SK-MEL-5 (cell line): ENCODE measurements around the gene FARP1. TPM values are rescaled to one million over a fixed set of nuclear protein-coding genes. Genes with fewer than 3 reads are reported as not detected.
A peak's percentile ranks its signal among the peaks of the same experiment; 100 is the strongest.

Source experiments
- DNase-seq: peaks from one replicate; pipeline ENCODE4 v3.0.0-alpha.2; 2016; ENCODE audit warnings: low read depth, low spot score
- in situ Hi-C: cut with HindIII; loops from 2 replicates; pipeline ENCODE4 v1.10.0; 2016; ENCODE audit warnings: low sequenced_read_pairs, high pct_unique_total_duplicates, low pct_unique_long_range_greater_than_20kb
- total RNA-seq: library from RNA; depleted of rRNA; stranded (reverse); fragments of >200 nt; shearing (Covaris generic); gene quantifications from 2 replicates; pipeline ENCODE4 v1.2.3, GENCODE V29; 2014

The FARP1 gene
- total RNA-seq, 1 experiment from 2014 or later, result 39.8 TPM

DNA sequence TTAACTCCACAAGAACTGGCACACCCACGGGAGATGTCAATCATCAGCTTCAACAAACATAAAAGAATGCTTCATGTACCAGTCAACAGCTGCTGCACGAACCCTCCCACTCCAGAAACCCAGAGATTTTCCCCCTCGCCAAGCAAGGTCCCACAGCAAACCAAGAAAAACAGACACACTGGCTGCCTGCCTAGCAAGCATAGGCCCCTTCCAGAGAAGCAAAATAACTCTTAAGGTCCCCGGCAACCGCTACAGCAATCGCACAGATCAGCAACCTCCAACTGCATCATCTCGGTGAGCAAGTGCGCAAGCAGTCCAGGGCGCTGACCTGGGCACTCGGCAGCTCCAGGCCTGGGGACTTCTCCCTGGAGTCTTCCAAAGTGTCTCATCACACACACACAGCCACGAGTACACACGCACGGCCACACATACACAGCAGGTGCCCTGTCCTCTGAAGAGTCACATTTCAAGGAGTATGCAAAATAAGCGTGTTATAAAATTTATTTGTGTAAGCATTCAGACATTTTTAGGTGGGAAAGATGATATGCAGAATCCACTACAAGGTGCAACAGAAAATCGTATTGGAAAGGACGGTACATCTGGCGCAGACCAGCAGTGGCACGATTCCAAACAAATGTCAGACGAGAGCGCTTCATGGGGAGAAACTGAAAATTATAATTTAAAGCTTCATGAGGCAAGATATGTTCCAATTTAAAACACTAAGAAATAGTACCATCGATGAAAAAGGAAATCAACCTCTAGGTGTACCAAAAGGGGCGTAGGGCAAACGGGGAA is 309.0 kb downstream of the FARP1 start:
- in situ Hi-C loops, result no loop called here
- DNase-seq, result no peak

DNA sequence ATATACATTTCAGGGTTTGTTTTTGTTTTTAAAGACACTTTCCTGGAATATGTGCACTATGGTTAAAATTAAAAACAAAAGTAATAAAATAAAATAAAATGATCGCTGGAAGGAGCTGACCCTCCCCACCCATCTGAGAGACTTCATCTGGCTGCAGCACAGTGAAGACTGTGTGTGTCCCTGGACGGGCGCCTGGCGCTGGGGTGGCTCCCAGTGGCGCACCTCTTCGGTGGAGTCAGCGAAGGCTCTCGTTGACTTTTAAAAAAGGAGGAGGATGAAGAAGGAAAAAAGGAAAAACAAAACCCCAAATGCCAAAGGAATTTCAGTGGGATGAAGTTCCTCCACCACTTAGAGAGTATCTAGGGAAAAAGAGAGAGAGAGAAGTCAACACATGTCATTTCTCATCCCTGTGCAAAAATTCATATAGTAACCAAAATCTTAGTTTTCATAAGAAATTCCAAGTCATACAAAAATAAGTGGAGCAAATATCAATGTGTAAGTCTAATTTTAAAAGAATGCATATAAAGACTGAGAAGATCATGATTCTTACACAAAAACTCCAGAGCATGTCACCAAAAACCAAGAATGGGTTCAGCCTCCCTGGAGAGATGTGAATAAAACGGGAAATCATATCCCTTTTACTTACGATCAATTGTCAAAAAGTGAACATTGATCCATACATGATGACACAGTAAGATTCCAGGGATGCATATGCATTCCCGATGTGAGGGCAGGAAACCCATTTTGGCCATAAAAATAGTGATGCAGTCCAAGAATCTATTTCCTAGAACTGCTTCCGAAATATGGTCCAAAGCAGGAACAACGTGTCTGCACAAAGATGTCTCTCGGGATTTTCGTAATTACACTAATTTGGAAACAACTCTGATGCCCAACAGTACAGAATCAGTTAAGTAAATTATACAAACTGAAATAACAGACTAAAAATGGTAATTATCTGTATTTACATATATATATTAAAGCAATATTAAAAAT is 310.3 kb downstream of the FARP1 start:
- in situ Hi-C loops, result no loop called here
- no peak for DNase-seq

DNA sequence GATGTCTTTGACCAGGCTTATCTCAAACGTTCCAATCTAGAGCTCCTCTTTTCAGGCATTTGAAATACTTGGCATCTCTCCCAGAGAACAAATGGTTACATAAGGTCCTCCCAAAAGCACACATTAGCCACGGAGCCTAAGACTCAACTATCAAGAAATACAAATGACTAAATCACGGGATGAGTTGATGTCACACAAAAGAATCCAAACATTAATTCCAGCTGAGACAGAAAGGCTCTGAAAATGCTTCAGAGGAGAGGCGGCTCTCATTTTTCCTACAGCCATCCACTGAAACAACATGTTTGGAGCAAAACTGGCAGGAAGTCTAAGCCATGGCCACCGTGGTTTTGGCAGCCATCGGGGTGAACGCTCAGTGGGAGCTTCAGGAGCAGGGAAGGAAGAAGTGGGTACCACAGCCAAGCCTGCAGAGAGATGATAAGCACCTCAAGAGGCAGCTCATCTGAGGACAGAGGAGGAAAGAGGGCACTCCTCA is 311.5 kb downstream of the FARP1 start:
- DNase-seq, result peak; percentile 27
- in situ Hi-C loops, result no loop called here

- in situ Hi-C loops, result no loop called here
- DNase-seq, result no peak
These were observed 313.5 kb downstream of the FARP1 start for GRCh38 chr13:98456413-98456845.

GRCh38 chr13:98457053-98457452 is 314.2 kb downstream of the FARP1 start:
- in situ Hi-C loops, result no loop called here
- no peak for DNase-seq

DNA sequence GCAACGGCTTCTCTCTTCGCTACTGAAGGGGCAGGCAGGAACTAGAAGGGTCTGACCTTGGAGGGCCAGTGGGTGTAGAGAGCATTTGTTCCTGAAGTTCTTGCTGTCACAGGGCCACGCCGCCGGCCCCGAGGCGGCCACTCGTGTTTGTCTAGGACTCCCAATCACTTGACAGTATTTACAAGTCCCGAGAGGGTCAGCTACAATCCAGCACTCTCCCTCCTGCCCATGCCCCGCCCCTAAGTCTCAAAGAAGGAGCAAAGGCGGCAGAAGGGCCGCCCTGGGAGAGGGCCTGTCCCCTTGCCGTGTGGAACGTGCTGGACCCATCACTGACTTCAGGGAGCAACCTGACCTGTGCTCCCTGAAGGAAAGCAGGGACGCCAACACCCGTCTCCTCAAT is 315.5 kb downstream of the FARP1 start:
- in situ Hi-C loops, result no loop called here
- DNase-seq, result peak; percentile 36

DNA sequence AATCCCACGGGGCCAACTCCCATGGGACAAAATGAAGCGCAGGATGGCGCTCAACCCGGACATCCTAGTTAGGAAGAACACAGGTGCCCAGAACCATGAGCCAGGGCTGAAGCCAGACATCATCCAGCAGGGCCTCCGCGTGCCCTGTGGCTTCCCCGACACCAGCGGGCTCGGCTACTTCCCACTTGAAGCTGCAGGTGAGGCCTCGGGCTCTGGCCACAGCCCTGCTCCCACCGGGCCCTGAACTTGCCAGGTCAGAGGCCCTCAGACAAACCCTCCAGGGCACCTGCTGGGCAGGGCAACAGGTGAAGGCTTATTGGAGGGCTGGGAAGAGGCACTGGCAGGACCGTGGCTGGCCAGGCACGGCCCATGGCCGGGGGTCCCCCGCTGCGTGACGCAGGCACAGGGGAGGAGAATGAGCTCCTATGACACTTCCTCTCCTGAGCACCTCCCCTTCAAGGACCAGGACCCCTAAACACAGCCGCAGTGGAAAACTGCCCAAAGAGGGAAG is 316.3 kb downstream of the FARP1 start:
- DNase-seq, result no peak
- in situ Hi-C loops, result no loop called here

DNA sequence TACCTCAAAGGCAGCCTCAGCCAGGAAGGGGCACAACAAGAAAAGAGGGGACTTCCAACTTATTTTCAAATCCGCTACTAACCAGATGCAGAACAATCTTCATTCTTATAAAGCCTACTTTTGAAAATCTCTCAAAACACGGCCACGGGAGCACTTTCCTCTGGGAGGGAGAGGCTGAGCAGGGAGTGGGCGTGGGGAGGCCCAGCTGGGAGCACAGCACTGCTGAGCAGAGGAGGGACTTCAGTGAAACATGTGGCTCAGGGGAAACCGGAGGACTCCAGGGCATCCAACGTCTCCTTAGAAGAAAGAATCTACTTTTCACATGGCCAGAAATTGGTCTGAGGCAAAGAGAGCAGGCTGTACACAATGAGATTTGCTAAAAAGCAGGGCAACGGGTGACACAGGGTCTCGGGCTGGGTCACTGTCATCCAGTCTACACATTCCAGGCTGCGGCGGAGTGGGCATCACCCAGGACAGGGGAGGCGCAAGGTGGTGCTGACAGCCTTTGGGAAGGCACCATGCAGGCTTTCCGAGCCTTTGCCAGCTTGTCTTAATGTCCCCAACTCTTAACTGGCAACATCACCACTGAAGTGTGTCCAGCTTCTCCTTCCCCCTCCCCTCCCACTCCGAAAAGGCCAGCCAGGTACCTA is 317.0 kb downstream of the FARP1 start:
- in situ Hi-C loops, result no loop called here
- DNase-seq, result no peak

DNA sequence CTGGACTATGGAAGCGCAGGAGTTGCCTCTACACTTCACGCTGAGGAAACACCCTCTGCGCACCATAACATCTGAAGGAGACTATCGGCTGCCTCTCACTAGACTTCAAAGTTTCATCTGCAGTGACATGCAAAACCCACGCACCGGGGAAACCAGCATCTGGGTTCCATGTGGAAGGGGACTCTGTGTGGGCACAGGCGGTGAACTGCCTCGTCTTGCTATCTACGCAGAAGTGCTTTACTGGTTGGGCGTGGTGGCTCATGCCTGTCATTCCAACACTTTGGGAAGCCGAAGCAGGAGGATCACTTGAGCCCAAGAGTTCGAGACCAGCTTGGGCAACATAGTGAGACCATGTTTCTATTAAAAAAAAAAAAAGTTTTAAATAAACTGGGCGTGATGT is 317.6 kb downstream of the FARP1 start:
- DNase-seq, result no peak
- in situ Hi-C loops, result no loop called here

- in situ Hi-C loops, result no loop called here
- no peak for DNase-seq
These were observed 318.8 kb downstream of the FARP1 start for GRCh38 chr13:98461486-98462240.

DNA sequence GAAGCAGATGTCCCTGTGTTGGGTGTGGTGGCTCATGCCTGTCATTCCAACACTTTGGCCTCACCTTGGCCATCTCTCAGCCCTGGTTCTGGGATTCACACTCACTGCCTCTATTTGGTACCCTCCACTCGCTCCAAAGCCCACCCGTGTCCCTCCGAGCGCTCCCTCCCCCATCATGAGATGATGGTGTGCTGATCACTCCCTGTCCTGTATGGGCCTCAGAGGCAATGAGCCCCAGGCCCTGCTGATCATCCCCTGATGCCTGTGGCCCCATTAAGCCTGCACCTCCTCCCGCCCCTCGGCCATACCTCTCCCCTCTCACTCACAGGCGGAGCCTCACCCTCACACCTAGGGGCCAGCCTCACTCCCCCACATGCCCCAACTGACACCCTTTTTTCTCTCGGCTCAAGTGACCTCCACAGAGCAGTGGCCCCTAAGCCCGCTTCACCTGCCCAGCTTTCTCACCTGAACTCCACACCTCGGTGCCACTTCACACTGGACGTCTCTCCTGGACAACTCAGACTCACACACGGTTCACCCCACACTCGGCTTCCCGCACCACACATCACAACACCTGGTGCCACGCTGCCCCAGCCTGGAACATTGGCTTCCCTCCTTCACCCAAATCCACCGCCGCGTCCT is 319.5 kb downstream of the FARP1 start:
- no peak for DNase-seq
- in situ Hi-C loops, result no loop called here

- in situ Hi-C loops, result no loop called here
- DNase-seq, result no peak
These were observed 320.1 kb downstream of the FARP1 start for GRCh38 chr13:98462946-98463345.

DNA sequence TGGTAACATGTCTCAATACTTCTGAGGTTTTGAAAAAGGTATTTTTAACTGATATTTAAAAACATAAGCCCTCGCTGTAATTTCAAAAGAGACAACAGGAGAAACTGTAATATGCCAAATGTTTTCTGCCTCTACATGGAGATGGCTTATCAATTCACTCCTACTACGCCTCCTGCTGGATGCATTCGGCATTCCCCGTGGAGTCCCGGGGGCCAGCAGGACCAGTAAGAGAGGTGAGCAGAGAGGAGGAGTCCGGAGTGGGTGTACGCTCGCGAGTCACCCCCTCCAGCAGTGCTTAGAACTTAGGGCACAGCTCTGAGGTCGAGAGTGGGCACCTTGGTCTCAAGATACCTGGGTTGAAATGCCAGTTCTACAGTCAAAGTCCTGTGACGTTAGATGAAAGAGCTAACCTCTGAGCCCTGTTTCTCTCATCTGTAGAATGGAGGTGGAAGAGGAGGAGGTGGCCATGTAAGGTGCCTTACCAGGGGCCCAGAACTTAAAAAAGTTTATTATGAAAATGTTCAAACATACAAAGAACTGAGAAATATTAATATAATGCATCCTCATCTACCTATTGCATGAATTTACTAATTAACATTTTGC is 323.8 kb downstream of the FARP1 start:
- in situ Hi-C loops, result no loop called here
- peak; percentile 80 for DNase-seq

GRCh38 chr13:98467263-98467985 is 324.5 kb downstream of the FARP1 start:
- in situ Hi-C loops, result no loop called here

GRCh38 chr13:98468361-98468760 is 325.5 kb downstream of the FARP1 start:
- in situ Hi-C loops, result no loop called here
- no peak for DNase-seq

More at GRCh38 chr13:98467263-98467985, 324.5 kb downstream of the FARP1 start:
- no peak for DNase-seq

- in situ Hi-C loops, result no loop called here
- no peak for DNase-seq
These were observed 326.0 kb downstream of the FARP1 start for GRCh38 chr13:98468929-98469328.
